NOMO-1 treated with dmso at 0.1 percent for 144 hours (cell line): Measurements from ENCODE around the gene CSH2.

ENCODE experiments used
- DNase-seq: peaks from one replicate; lab custom pipeline; 2025; ENCODE audit not compliant: unreplicated experiment; lab: John Stamatoyannopoulos, UW

The CSH2 gene

GRCh38 chr17:63834431-63835166, 38.9 kb downstream of the CSH2 start:
- DNase-seq = peak; percentile 86

GRCh38 chr17:63833741-63834373, 39.6 kb downstream of the CSH2 start:
- DNase-seq = no peak

- DNase-seq = no peak
Observed at GRCh38 chr17:63833026-63833740, 40.3 kb downstream of the CSH2 start.

- no peak for DNase-seq
Observed at GRCh38 chr17:63832455-63832854, 41.0 kb downstream of the CSH2 start.

- DNase-seq = no peak
Observed at GRCh38 chr17:63832014-63832413, 41.5 kb downstream of the CSH2 start.

- DNase-seq = no peak
Observed at GRCh38 chr17:63831505-63831904, 42.0 kb downstream of the CSH2 start.

GRCh38 chr17:63830904-63831491, 42.5 kb downstream of the CSH2 start:
- no peak for DNase-seq

- DNase-seq = no peak
Observed at GRCh38 chr17:63830278-63830677, 43.2 kb downstream of the CSH2 start.

GRCh38 chr17:63828936-63829335, 44.5 kb downstream of the CSH2 start:
- DNase-seq = no peak

- no peak for DNase-seq
Observed at GRCh38 chr17:63827801-63828221, 45.7 kb downstream of the CSH2 start.

- peak; percentile 95 for DNase-seq
Observed at GRCh38 chr17:63827002-63827800, 46.3 kb downstream of the CSH2 start, which contains the start of the genes FTSJ3 and PSMC5. FTSJ3 (minus strand) TSS chr17:63827663; CDS start chr17:63826902, 761 bp downstream. PSMC5 (plus strand) TSS chr17:63827431; CDS start chr17:63827491, 60 bp downstream.

- DNase-seq = no peak
Observed at GRCh38 chr17:63826468-63827001, 46.9 kb downstream of the CSH2 start.

- no peak for DNase-seq
Observed at GRCh38 chr17:63824362-63824761, 49.1 kb downstream of the CSH2 start.

- no peak for DNase-seq
Observed at GRCh38 chr17:63823659-63824331, 49.7 kb downstream of the CSH2 start.

- DNase-seq = no peak
Observed at GRCh38 chr17:63822537-63822936, 50.9 kb downstream of the CSH2 start.
